Right ventricle myocardium superior (tissue), 1 donor: Measurements from ENCODE around the gene FCER1G. TPM values are rescaled to one million over a fixed set of nuclear protein-coding genes. Genes with fewer than 3 reads are reported as not detected.

Source experiments
- ATAC-seq: fragments of 200-7000 bp; cut with Tn5 transposase; one replicate; pipeline ENCODE4 v1.9.1; 2020; ENCODE audit warnings: mild to moderate bottlenecking; ENCODE audit not compliant: poor library complexity
- DNase-seq: peaks from one replicate; pipeline ENCODE4 v3.0.0-alpha.2; 2020
- intact Hi-C: fragments of 100-400 bp; cut with DNase I; formaldehyde crosslinking; loops from one replicate; pipeline ENCODE4 v1.11.2; 2022
- total RNA-seq: library from RNA; stranded (reverse); fragmentation: NEBNext Ultra II Directional; extraction: Animal tissue kit (Norgen Biotek cat#: 25700); gene quantifications from one replicate; pipeline ENCODE4 v1.2.1, GENCODE V29; 2021
- donor health status: DM: no; HTN: yes; CAD: no; lungs with severe emphysema.

Gene FCER1G
- total RNA-seq, 1 donor from 2014 or later, result 21.5 TPM

GRCh38 chr1:161199506-161200139 lies 15.5 kb upstream of the FCER1G start:
- ATAC-seq (no peak), DNase-seq (no peak)
- intact Hi-C loops, result loop anchor here (10.0 kb wide), 1 partner anchor 185 kb away; no protein-coding TSS in a partner anchor

DNA sequence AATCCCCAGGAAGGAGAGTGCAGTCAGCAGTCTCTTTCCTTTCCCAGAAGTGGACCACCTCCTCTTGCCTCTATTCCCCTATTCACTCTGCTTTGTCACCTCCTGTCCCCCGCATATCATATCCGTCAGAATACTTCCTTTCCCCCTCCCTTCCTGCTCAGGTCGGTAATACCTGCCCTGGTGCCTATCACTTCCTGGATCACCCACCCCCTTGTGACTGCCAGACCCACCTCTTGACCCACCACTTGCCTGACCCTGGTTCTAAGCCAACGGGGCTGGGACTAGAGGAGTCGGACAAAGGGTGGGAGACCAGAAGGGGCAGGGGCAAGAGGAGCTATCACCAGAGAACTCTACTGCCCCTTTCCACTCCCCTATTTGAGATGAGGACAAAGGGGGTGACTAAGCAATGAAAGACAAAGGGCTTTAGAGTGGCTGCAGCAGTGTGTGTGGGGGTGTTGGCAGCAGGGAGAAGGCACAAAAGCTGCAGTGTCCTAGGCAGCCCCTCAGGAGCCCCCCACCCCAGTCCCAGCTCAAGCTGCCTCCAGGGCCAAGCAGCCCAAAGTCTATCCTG lies 14.6 kb upstream of the FCER1G start:
- ATAC-seq (no peak), DNase-seq (peak; percentile 41)
- intact Hi-C loops, result no loop called here

GRCh38 chr1:161200992-161201835 lies 13.9 kb upstream of the FCER1G start:
- intact Hi-C loops, result no loop called here
- ATAC-seq (peak; percentile 32), DNase-seq (peak; percentile 65)

- ATAC-seq, result peak; percentile 87
- peak; percentile 98 for DNase-seq
- intact Hi-C loops, result no loop called here
These were observed 13.0 kb upstream of the FCER1G start, which contains the start of gene NDUFS2 for GRCh38 chr1:161201836-161202712. Gene NDUFS2, plus strand, starts transcription at chr1:161202367. Its CDS starts 19 bp downstream, at chr1:161202386.

DNA sequence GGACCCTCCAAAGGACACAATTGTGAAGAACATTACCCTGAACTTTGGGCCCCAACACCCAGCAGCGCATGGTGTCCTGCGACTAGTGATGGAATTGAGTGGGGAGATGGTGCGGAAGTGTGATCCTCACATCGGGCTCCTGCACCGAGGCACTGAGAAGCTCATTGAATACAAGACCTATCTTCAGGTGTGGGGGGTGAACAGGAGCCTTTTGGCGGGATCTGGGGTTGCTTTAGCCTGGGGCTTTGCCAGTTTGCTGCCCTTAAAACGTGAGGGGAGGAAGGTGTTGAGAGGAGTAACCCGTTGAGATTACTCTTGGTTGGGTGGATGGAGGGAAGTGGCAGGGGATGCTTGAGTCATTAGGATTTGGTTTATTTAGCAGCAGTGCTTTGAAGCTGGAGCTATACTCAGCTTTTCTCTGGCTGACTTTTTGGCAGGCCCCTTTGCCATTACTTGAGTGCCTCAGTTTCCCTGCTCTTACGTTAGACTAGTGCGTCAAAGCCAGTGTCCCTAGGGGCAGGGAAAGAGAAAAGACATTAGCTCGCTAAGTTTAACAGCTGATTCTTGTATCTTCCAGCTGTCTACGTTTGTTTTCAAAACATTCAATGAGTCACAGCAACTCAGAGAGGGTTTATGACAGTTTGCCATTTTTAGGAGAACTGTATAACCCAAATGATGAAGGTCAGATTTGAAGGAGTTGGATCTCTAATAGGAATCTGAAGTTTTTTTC lies 8.5 kb upstream of the FCER1G start:
- intact Hi-C loops, result no loop called here
- ATAC-seq, result peak; percentile 28
- peak; percentile 48 for DNase-seq

DNA sequence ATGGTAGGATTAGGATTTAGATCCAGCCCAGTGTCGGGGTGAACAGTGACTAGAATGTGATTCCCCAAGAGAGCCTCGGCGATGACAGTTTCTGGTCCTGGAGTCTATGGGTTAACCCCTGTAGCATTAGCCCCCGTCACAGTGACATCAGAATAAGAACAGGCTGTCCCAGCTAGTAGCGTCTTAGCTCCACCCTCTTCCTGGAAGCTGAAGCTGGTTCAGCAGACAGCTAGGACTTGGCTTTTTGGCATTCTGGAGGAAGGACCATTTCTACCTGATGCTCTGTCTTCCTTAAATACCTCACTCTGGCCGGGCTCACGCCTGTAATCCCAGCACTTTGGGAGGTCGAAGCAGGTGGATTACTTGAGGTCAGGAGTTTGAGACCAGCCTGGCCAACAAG lies 7.9 kb upstream of the FCER1G start:
- DNase-seq, result peak; percentile 59
- intact Hi-C loops, result no loop called here
- peak; percentile 67 for ATAC-seq

DNA sequence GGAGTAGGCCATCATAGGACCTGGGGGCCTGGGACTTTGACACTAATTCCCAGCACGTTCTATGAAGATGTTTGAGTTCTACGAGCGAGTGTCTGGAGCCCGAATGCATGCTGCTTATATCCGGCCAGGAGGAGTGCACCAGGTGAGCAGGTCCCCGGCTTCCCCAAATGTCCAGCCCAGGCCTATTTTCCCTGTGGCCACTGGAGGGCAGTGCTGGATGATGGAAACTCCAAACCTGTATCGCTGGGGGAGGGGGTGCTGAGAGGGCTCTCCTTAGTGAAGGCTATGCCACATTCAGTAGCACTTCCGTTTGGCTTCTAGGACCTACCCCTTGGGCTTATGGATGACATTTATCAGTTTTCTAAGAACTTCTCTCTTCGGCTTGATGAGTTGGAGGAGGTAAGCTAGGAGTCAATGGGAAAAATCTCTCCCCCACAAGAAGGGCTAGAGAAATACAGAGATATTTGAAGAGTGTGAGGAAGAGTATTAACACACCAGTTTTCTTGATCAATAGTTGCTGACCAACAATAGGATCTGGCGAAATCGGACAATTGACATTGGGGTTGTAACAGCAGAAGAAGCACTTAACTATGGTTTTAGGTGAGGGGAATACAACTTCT lies 5.2 kb upstream of the FCER1G start:
- intact Hi-C loops, result no loop called here
- peak; percentile 72 for ATAC-seq
- DNase-seq, result peak; percentile 82

DNA sequence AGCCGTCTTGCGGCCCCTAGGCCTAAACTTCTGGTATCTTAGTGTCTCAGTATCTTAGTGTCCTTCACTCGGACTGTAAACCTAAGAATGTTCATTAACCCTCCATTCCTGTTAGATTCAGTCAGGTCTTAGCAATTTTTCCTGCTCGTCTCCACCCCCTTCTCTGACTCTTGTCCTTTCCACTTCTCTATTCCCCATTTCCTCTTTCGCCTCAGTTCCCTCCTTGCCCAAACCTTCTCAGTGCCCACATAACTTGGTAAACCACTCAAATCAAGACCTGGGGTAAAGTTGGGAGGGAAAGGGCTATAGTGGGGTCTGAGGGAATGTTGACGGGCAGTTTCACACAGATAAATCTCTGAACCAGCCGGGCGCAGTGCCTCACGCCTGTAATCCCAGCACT lies 726 bp upstream of the FCER1G start:
- ATAC-seq, result peak; percentile 19
- DNase-seq, result no peak
- intact Hi-C loops, result no loop called here

- ATAC-seq (peak; percentile 62), DNase-seq (no peak)
- intact Hi-C loops, result no loop called here
These were observed 2.0 kb downstream of the FCER1G start for GRCh38 chr1:161216945-161217712.

DNA sequence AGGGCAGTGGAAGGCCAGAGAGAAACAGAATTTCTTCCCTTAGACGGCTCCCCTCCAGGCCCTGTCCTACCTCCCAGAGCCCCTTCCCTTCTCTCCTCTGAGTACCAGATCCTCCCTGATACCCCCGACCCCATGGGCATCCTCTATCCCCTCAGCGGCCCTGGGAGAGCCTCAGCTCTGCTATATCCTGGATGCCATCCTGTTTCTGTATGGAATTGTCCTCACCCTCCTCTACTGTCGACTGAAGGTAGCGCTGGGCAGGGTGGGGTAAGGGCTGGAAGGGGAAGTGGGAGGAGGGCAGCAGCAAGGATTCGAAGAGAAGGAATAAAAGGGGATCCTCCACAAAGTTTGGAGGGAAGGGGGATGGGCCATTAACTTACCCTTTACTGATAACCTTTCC lies 2.7 kb downstream of the FCER1G start:
- DNase-seq, result no peak
- ATAC-seq, result no peak

GRCh38 chr1:161218301-161219077 lies 3.4 kb downstream of the FCER1G start:
- intact Hi-C loops, result no loop called here
- no peak for DNase-seq

More for the DNA sequence above, 2.7 kb downstream of the FCER1G start:
- intact Hi-C loops, result no loop called here

GRCh38 chr1:161219078-161219892 lies 4.2 kb downstream of the FCER1G start:
- no peak for DNase-seq
- intact Hi-C loops, result no loop called here
- no peak for ATAC-seq

More at GRCh38 chr1:161218301-161219077, 3.4 kb downstream of the FCER1G start:
- ATAC-seq, result no peak

DNA sequence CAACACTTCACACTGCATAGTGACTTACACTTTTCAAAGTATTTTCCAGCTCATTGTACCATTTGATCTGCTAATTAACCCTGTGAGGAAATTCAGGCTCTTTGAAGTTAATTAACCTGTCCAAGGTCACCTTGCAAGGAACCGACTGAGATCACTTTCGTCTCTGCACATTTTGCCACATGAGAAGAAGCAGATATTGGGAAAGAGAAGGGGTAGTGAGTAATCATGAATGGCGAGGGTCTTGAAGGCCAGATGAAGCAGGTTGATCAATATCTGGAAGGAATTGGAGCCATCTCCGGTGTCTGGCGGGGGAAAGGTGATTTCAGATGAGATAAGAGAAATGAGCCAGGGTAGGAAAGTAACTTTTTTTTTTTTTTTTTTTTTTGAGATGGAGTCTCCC lies 4.9 kb downstream of the FCER1G start:
- intact Hi-C loops, result no loop called here
- no peak for ATAC-seq
- DNase-seq, result no peak

GRCh38 chr1:161222175-161223019 lies 7.3 kb downstream of the FCER1G start:
- ATAC-seq (no peak), DNase-seq (no peak)
- intact Hi-C loops, result no loop called here
